ENCODE data around the gene RIBC2. TPM values are rescaled to one million over a fixed set of nuclear protein-coding genes. Genes with fewer than 3 reads are reported as not detected.

Gene RIBC2
- polyA plus RNA-seq, 1 donor (not counting 4 experiments of a cell fraction or from before 2014, with no cell fraction given), result 0.12 TPM

DNA sequence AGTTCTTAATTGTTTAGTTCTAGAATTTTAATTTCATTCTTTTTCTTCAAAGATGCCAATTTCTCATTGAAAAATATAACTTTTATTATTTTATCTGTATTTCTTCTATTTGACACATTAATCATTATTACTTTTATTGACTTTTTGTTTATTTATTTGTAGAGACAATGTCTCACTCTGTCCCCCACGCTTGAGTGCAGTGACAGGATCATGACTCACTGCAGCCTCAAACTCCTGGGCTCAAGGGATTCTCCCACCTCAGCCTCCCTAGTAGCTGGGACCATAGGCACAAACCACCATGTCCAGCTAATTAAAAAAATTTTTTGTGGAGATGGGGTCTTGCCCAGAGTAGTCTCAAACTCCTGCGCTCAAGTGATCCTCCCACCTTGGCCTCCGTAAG is 58.9 kb downstream of the RIBC2 start:
- no peak for DNase-seq (ENCODE audit: low read depth, low spot score)
- TF ChIP-seq, protein P1, sequence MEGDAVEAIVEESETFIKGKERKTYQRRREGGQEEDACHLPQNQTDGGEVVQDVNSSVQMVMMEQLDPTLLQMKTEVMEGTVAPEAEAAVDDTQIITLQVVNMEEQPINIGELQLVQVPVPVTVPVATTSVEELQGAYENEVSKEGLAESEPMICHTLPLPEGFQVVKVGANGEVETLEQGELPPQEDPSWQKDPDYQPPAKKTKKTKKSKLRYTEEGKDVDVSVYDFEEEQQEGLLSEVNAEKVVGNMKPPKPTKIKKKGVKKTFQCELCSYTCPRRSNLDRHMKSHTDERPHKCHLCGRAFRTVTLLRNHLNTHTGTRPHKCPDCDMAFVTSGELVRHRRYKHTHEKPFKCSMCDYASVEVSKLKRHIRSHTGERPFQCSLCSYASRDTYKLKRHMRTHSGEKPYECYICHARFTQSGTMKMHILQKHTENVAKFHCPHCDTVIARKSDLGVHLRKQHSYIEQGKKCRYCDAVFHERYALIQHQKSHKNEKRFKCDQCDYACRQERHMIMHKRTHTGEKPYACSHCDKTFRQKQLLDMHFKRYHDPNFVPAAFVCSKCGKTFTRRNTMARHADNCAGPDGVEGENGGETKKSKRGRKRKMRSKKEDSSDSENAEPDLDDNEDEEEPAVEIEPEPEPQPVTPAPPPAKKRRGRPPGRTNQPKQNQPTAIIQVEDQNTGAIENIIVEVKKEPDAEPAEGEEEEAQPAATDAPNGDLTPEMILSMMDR (optimal IDR thresholded peaks at IDR 0.05 in 1 of 3, IDR thresholded peaks at IDR 0.05 in 1 of 3, conservative IDR thresholded peaks at IDR 0.05 in 1 of 3; ENCODE audit: extremely low read depth in 1 of 3, insufficient read depth in 2 of 3, low read length in 3 of 3), result no peak
- Histone ChIP-seq H3K9me1 (ENCODE audit: control insufficient read depth, extremely low read depth, insufficient read depth, low read length) (no peaks in the 10 kb centered on the region), H3K4me2 (ENCODE audit: control insufficient read depth, extremely low read depth, insufficient read depth, low read depth, low read length) (no peak overlapping the region), H4K20me1 (ENCODE audit: control insufficient read depth, extremely low read depth, insufficient read depth, low read length) (no peaks in the 10 kb centered on the region), H3K9ac (ENCODE audit: control insufficient read depth, extremely low read depth, insufficient read depth, low read length) (no peak overlapping the region), H3K4me3 (ENCODE audit: control insufficient read depth in 2 of 3, extremely low read depth in 1 of 3, insufficient read depth in 2 of 3, low read depth in 1 of 3, low read length in 3 of 3) (no peak overlapping the region), H3K36me3 (ENCODE audit: control insufficient read depth in 2 of 2, extremely low read depth in 1 of 2, insufficient read depth in 2 of 2, low read length in 2 of 2) (no peaks in the 10 kb centered on the region), H2AFZ (ENCODE audit: control insufficient read depth, low read length) (no peak overlapping the region), H3K9me3 (ENCODE audit: control insufficient read depth, low read depth, low read length) (no peaks in the 10 kb centered on the region), H3K27ac (ENCODE audit: control insufficient read depth, insufficient read depth, low read length) (no peak overlapping the region), H3K79me2 (ENCODE audit: control insufficient read depth, insufficient read depth, low read length) (no peaks in the 10 kb centered on the region), H3K4me1 (ENCODE audit: control insufficient read depth, extremely low read depth, insufficient read depth, low read length) (peaks cover 20% of the 10 kb centered on the region), H3K27me3 (ENCODE audit: control insufficient read depth, extremely low read depth, insufficient read depth, low read length) (no peaks in the 10 kb centered on the region)
- FAIRE-seq, result no peak
- dilution Hi-C loops (cut with MboI; ENCODE audit: extremely low pct_ligation_motif_present, low sequenced_read_pairs), result no loop called here

DNA sequence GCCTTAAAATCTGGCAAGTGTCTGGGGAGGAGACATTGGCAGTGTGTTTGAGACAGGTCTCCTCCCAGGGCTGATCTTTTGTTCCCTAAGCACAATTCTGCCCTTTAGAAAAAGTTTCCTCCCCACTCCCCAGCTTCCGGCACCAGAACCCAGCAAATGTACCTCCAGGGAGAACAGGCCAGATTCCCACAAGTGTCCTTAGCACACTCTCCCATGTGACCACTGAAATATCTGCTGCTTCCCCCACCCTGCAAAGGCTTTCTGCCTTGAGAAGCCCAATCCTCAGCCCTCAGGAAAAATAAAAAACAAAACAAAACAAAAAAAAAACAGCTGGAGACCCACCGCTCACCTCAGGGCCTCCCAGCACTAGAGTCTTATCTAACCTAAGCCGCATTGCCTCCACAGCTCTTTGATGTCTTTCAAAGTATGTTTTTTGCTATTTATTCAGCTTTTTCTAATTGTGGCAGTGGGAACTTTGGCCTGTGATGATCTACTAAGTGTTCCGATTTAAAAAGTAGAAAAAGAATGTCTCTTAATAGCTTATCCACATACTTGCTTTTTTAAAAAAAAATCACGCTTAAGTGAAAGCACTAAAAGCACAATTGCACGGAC is 60.2 kb downstream of the RIBC2 start:
- FAIRE-seq, result no peak

More for the DNA sequence above, 60.2 kb downstream of the RIBC2 start:
- H3K9ac ChIP-seq (ENCODE audit: control insufficient read depth, extremely low read depth, insufficient read depth, low read length), result no peak overlapping the region
- no peaks in the 10 kb centered on the region for H4K20me1 ChIP-seq (ENCODE audit: control insufficient read depth, extremely low read depth, insufficient read depth, low read length)
- H3K9me1 ChIP-seq (ENCODE audit: control insufficient read depth, extremely low read depth, insufficient read depth, low read length), result no peaks in the 10 kb centered on the region
- no peaks in the 10 kb centered on the region for H3K36me3 ChIP-seq (ENCODE audit: control insufficient read depth in 2 of 2, extremely low read depth in 1 of 2, insufficient read depth in 2 of 2, low read length in 2 of 2)
- H3K4me3 ChIP-seq (ENCODE audit: control insufficient read depth in 2 of 3, extremely low read depth in 1 of 3, insufficient read depth in 2 of 3, low read depth in 1 of 3, low read length in 3 of 3), result no peak overlapping the region
- peaks cover 17% of the 10 kb centered on the region for H3K4me1 ChIP-seq (ENCODE audit: control insufficient read depth, extremely low read depth, insufficient read depth, low read length)
- no peak overlapping the region for H2AFZ ChIP-seq (ENCODE audit: control insufficient read depth, low read length)
- H3K9me3 ChIP-seq (ENCODE audit: control insufficient read depth, low read depth, low read length), result no peaks in the 10 kb centered on the region
- TF ChIP-seq, protein P1 (optimal IDR thresholded peaks at IDR 0.05 in 1 of 3, IDR thresholded peaks at IDR 0.05 in 1 of 3, conservative IDR thresholded peaks at IDR 0.05 in 1 of 3; ENCODE audit: extremely low read depth in 1 of 3, insufficient read depth in 2 of 3, low read length in 3 of 3), result no peak
- no peak for TF ChIP-seq EZH2 (IDR thresholded peaks at IDR 0.05; ENCODE audit: low read length)
- H3K27me3 ChIP-seq (ENCODE audit: control insufficient read depth, extremely low read depth, insufficient read depth, low read length), result no peaks in the 10 kb centered on the region
- dilution Hi-C loops (cut with MboI; ENCODE audit: extremely low pct_ligation_motif_present, low sequenced_read_pairs), result no loop called here
- no peak for DNase-seq (ENCODE audit: low read depth, low spot score)
- no peak overlapping the region for H3K27ac ChIP-seq (ENCODE audit: control insufficient read depth, insufficient read depth, low read length)
- H3K79me2 ChIP-seq (ENCODE audit: control insufficient read depth, insufficient read depth, low read length), result no peaks in the 10 kb centered on the region
- no peak overlapping the region for H3K4me2 ChIP-seq (ENCODE audit: control insufficient read depth, extremely low read depth, insufficient read depth, low read depth, low read length)

Measured in keratinocyte (primary cell).